KG1 (cell line): ENCODE results near the gene ZNRF3.

Source experiments
- DNase-seq: peaks from one replicate; lab custom pipeline; 2025; lab: John Stamatoyannopoulos, UW

ZNRF3 gene

DNA sequence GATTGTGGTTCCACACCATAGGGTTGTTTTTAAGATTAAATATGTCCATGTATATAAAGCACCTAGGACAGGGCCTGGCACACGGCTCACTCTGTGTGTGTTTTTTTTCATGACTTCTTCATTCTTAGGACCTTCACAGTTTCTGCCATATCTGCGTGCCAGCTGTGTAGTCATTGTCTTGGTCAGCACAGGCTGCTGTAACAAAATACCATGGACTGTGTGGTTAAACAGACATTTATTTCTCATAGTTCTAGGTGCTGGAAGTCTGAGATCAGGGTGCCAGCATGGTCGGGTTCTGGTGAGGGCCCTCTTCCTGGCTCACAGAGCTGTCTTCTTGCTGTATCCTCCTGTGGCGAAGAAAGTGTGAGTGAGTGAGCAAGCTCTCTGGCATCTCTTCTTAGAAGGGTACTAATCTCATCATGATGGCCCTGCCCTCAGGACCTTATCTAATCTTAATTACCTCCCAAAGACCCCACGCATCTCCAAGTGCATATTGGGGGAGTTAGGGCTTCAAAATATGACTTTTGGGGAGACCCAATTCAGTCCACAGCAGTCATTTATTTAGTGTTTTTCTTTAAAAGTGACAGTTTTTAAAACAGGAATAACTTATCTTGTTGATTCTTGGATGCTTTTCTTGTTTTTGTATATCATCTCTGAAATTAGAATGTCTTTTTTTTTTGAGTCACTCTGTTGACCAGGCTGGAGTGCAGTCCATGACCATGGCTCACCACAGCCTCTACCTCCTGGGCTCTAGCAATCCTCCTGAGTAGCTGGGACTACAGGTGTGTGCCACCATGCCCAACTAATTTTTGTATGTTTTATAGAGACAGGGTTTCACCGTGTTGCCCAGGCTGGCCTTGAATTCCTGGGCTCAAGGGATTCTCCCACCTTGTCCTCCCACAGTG, 70.9 kb downstream of the ZNRF3 start:
- no peak for DNase-seq

DNA sequence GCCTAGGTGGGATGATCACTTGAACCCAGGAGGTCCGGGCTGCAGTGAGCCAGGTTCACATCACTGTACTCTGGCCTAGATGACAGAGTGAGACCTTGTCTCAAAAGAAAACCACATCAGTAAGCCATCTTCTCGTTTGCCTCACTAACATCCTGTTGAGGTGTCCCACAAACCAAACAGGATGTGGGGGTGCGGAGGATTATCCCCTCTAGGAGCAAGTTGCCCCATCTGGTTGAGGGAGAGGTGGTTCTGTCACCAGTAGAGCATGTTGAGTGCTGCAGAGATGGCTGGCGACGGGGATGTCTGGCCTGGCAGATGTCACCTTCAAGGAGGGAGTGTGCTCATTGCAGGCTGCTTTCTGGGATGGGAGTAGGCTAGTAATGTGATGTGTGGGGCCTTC, 72.4 kb downstream of the ZNRF3 start:
- peak; percentile 70 for DNase-seq

DNA sequence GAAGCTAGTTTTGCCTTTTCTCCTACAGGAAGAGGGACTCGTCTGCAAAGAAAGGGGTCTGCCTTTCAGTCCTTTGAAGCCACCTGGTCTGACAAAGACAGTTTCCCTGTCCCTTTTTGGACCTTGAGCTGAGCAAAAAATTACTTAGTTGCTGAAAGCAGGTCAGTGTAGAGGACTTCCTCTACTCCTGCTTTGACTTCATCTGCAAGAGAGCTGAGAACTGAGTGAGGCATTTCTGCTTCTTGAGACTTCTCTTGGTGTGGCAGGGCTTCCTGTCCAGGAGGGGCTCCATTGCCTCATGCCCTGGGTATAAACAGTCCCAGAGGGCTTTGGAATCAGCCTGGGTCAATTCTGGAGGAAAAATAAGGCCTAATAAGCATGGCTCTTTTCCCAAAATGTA, 73.1 kb downstream of the ZNRF3 start:
- no peak for DNase-seq

DNA sequence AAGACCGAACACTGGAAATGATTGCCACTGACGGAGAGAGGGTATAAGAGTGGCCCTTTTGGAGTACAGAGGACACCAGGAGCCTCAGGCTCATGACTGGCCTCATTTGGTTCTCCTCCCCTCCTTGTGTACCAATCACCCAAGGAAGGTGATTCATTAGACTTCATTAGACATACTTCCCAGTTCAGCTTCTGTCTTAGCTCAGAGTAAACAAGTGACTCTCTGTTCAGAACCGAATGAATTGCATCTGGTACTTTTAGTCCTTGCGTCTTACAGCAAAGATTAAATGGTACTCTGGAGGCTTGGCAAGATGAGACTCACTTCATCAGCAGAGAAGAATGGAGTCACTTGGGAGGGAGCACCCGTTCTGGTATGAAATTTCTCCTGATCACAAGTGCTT, 75.2 kb downstream of the ZNRF3 start:
- no peak for DNase-seq

DNA sequence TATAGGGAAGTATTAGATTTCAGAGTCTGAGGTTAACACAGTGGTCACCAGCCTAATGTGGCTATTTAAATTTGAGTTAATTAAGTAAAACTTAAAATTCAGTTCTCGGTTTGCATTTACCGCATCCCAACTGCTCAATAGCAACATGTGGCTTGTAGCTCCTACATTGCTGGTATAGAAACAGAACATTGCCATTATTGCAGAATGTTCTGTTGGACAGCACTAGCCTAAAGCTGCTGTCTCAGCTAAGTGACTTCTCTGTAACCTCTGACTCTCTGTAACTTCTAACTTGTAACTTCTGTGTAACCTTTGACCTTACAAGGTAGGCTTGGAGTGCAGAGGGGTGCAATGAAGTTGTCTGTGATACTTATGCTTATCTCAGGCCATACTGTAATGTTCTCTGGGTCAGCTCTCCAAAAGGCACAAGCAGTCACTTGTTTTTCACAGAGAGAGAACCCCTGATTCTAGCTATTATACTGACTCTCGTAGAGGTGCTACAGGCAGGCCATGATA, 78.7 kb downstream of the ZNRF3 start:
- no peak for DNase-seq

DNA sequence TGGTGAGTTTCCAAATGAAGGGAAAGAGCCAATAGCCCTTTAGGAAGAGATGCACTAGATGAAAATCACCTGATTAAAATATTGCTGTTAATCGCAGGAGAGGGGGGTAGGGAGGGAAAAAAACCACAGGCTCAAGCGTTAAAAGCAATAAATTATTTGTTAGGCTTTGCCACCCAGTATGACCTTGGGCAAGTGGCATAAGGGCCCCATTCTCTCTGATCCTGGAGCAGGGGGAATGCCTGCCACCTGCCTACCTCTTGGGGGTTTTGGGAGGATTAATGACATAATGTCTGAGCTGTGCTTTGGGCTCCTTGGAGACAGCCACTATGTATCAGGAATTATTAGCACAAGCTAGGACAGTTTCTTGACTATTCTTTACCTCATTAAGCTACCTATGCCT, 80.0 kb downstream of the ZNRF3 start:
- no peak for DNase-seq

DNA sequence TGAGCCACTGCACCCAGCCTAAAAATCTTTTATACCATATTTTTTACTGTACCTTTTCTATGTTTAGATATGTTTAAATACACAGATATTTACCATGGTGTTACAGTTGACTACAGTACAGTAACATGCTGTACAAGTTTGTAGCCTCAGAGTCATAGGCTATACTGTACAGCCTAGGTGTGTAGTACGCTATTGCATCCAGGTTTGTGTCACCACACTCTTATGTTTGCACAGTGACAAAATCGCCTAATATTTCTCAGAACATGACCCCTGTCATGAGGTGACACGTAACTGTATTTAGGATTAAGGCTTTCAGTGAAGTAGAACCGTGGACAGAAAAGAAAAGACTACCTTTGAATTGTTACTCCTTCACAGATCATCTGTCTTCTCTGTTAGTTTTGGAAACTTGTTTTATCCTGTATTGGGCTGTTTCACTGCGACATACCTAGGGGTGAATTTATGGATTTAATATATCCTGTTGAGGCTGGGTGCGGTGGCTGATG, 83.8 kb downstream of the ZNRF3 start:
- no peak for DNase-seq

DNA sequence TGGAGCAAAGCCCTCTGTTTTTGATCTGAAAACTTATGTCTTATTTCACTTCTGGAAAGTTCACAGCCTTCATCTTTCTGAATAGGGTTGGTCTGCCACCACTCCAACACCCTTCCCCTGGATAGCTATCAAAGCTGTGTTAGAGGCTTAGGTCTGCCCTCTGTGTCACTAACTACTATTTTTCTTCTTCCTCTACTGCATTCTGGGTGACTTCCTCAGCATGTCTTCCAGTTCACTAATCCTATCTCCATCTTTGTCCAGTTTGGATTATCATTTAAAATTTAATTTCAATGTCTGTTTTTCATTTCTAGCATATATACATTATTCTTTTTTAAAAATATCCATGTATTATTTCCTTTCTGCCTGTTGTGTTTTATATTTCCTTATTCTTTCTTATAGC, 84.6 kb downstream of the ZNRF3 start:
- DNase-seq = no peak

DNA sequence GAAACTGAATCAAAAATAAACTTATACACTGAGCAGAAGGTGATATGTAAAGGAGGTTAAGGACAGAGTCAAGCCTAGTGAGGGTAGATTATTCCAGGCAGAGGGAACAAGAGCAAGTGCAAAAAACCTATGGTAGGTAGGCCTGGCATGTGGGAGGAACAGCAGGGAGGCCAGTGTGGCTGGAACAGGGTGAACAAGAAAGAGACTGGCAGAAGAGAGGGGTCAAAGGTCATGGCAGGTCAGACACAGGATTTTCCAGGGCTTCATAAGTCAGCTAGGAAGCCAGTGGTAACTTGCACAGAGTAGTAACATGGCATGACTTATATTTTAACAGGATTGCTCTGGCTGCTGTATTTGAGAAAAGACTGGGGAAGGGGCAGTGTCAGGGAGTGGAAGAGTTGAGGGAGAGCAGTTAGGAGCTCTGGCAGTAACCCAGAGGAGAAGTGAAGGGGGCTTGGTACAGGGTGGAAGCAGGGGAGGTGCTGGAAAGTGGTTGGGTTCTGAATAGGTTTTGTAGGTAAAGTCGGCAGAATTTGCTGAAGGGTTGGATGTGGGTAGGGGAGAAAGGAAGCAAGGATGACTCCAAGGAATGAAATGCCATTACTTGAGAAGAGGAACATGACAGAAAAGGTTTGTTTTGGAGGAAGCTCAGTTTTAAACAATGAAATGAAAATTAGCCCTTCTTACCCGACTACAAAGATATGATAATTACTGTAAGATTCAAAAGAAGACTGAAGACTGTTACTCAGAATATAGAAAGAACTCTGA, 86.2 kb downstream of the ZNRF3 start:
- DNase-seq = no peak

DNA sequence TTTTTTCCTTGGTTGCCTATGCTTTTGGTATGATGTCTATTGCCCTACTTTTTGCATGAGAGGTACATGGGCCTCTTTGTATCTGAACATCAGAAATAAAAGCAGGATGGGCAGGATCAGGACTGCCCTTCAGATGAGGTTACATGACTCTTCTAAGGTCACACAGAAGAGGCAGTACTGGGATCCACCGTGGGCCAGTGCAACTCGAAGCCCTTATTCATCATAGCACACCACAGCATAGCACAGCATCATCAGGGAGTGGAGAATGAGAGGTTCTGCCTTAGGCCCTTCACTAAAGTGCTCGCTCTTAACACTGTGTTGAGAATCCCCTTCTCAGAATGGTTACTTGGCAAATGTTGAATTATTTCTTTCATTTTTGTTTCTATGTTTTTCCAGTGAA, 90.0 kb downstream of the ZNRF3 start:
- no peak for DNase-seq

DNA sequence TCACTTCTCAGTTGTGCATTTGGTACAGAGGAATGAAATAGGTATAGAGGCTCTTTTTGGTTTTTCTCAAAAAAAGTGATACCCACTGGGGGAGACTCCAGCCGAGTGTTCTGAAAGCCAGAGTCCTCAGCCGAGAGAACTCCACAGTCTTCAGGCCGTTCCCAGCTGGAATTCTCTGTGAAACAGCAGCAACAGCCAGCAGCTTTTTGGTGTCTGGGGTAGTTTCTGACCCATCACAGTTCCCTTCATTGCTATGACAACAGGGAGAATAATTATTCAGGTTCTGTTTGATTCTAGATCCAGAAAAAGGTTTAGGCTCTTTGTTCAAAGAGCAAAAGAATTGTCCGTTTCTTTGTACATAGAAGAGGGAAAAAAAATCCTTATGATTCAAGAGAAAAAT, 93.7 kb downstream of the ZNRF3 start:
- DNase-seq = no peak

DNA sequence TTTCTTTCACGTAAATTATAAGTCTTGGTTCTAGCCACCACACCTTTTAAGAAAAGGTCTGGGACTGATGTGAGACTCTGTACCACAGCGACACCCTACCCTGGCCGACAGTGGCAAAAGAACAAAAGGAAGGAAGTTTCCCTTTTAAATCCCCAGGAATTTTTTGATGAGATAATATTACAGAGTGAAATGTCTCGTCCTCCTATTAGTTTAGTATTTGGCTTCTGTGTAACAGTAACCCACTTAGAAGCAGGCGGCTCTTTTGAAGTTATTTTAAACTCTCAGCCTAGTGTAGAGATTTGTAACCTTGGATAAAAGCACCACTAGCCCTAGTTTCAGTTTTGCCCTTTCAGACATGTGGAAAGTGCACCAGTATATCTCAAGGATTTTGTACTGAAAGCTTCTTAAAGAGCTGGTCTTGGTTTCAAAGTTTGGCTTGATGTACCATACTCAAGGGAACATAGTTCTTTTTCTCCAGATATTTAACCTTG, 94.2 kb downstream of the ZNRF3 start:
- no peak for DNase-seq

DNA sequence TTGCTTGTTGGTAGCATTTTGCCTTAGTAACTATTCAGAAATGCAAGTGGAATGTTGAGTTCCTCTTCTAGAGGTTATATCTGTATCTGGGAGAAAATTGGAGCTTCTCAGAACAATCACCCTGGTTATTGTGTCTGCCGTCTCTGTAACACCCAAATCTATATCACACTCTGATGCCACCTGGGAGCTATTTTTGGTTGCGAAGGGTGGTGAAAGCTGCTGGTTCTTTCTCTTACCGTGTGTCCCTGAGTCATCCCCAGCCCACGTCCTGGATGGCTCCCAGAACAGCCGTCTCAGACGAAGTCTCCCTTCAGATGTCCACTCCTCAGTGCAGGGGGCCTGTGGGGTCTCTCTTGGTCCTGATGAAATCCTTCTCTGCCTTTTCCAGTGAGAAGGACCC, 94.8 kb downstream of the ZNRF3 start:
- DNase-seq = no peak

DNA sequence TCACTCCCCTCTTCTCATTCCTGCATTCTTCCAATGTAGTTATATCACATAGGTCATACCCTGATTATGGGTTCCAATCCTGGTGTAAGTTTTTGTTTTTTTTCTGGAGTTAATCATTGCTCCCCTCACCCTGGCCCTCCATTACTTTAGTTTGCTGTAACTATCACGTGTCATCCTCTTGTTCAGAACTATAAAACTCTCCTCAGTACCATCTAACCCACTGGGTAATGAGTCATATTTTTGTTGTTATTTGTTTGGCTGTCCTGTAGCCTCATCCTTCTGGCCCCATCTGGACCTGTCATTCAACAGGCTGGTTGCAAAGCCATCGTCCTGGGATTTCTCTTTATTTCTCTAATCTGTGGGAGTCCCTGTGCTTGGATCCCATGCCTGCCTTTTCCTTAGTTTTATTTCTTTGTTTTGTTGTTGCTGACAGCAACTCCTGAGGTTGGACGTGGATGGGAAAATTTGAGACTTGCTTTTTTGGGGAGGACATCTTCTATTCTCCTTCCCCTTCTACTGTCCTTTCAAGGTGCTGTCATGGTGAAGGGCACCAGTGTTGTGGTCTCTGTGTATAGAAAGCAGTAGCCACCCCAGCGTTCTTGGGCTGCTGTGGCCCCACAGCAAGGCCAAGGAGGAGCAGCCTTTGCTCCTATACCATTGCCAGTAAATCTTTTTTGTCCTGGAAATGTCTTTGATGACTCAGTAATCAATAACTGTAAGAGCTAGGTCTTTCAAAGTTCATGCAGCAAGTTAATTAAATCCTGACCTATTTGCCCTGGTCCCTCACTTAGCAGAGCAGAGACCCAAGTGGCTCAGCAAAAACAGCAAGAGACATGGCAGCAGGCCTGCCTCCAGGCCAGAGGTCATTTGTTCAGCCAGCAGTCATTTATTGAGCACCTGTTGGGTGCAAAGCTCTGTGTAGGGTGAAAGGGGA, 95.8 kb downstream of the ZNRF3 start:
- DNase-seq = no peak

DNA sequence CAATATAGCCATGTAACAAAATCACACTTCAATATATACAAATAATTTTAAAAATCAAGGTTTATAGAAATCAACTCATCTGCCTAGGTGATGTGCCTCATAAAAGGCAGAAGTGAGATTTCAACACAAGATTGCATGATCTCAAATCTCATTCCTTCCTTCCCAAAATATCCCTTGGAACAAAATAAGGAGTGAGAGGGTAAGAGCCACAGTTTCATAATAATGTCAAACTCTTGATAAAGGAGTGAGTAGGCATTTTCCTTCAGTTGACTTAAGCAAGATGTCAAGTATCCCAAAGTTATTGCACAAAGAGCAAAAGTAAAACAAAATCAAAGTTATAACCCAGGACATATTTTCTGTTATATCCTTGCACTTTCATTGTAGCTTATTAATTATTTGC, 97.0 kb downstream of the ZNRF3 start:
- DNase-seq = no peak

DNA sequence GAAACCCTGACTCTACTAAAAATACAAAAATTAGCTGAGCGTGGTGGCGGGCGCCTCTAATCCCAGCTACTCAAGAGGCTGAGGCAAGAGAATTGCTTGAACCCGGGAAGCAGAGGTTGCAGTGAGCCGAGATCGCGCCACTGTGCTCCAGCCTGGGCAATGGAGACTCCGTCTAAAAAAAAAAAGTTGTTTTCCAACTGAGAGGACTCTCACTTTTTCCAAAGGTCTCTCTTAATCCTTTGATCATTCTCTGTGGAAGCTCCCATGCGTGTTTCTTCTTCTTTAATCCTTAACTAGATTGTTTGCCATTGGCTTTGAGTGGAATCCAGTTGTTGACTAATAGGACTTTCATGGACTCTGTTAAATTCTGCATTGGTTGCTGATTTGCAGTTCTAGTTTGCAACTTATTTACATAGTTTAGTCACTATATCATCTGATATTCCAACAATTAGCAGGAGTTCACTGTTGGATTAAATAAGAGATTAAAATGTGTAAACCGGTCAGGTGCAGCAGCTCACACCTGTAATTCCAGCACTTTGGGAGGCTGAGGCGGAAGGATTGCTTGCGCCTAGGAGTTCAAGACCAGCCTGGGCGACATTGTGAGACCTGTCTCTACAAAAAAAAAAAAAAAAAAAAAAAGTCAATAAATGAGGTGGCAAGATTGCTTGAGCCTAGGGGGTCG, 98.6 kb downstream of the ZNRF3 start:
- no peak for DNase-seq

DNA sequence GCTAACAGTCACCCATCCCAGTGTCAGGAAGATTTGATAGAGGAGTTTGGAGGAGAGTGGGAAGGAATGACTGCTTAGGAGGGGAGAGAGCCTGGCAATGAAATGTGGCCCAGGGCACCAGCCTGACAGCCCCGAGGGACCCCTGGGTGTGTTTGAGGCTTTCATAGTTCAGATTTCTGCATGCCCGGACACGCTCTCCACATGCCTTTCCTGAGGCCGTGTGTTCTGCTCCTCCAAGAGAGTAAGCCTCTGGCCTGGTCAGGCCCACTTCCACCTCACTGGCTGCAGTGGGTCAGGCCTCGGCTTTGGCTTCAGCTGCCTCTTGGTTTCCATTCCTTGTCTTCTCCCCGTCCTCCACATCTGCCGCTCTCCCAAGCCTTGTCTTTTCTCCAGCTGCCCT, 99.8 kb downstream of the ZNRF3 start:
- DNase-seq = no peak

DNA sequence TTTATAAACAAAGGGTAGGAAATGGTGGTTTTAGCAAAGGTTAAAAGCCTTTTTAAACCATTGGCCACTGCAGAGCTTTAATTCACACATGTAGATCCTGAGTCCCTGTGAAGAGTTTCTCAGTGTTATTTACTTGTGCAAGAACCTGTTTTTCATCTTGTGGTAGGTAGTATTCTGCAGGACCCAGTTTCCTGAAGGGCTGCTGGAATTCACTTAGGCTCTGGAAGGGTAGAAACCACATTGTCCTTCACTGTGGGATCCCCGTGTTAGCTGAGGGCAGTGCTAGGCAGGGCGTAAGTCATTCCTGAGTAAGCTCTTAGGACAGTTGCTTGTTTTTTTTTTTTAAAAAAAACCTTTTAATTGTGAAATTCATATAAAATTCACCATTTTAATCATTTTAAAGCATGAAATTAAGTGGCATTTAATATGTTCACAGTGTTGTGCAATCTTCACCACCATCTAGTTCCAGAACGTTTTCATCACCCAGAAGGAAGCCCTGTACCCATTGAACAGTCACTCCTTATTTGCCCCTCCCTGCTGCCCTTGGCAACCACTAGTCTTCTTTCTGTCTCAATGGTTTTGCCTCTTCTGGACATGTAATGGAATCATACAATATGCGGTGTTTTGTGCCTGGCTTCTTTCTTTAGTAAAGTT, 100.5 kb downstream of the ZNRF3 start:
- no peak for DNase-seq

DNA sequence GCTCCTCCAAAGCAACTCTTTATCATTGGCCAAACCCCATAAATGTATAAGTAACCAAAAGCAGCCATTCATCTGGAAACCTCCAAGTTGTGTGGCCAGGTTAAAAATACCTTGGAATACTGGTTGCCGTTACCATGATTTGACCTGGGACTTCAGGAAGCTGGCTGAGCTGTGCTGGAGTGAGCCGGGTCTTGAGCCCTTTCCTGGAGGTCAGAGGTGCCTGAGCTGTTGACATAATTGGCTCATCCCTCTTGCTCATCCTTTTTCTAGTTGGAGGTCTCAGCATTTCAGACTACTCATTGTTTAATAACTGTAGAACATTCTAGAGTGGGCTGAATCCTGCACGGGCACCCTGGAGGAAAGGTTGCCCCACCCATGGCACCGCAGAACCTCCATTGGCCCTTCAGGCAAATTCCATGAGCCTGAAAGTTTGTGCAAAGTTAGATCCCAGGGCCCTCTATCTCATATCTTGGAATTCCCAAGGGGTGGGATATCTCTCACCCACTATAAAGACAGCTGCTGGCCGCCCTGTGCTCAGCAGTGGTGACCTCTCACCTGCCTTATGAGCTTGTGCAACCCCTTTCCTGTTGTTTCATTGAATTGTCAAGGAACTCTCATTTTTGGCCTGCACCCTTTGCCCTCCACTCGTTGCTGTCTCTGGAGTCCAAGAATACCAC, 101.2 kb downstream of the ZNRF3 start:
- DNase-seq = no peak
